HG03439 (cell line): Measurements from ENCODE around the gene VEGFA.

ENCODE experiments used
- ATAC-seq: cut with Tn5 transposase; IDR thresholded peaks from one replicate; pipeline ENCODE4 v1.9.1; 2021; ENCODE audit warnings: mild to moderate bottlenecking, moderate library complexity; ENCODE audit not compliant: unreplicated experiment

Gene VEGFA

GRCh38 chr6:43738877-43739641 lies 31.0 kb upstream of the VEGFA start:
- ATAC-seq: no peak

GRCh38 chr6:43739642-43740091 lies 30.3 kb upstream of the VEGFA start:
- no peak for ATAC-seq

- no peak for ATAC-seq
Observed at GRCh38 chr6:43740321-43740960, 29.6 kb upstream of the VEGFA start.

DNA sequence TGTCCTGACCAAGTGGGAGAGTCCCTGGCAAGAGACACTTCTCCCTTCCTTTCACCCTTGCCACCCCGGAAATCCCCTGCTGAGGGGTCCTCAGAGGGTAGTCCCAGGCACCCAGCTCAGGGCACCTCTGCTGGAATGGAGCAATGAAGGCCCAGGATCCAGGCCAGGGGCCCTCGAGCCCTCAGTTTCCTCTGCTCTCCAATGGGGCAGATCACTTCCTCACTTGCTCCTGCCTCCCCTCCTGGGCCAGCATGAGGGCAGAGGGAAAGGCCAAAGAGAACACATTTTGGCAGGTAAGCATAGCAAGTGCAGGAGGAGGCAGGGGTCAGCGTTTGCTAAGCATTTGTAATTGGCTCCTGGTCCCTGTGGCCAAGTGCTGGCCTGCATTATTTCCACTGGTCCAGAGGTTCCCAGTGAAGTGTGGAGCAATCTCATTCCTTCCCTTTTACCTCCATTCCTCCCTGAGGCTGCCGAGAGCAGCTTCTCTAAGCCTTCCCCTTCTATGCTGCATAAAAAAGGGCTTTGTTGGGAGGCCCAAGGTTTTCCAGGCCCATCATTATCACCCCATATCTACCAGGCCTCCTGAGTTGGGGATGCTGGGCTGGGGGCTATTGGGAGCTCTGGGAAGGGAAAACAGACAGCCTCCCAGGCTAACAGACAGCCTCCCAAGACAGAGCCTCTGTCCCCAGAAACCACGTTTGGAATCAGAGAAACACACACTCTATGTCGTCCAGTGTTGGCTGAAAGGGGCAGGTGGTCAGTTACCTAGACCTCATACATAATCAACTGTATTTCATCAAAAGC lies 28.8 kb upstream of the VEGFA start:
- no peak for ATAC-seq

GRCh38 chr6:43741829-43742228 lies 28.2 kb upstream of the VEGFA start:
- ATAC-seq: no peak

GRCh38 chr6:43742285-43742684 lies 27.7 kb upstream of the VEGFA start:
- ATAC-seq: no peak

GRCh38 chr6:43742931-43743632 lies 26.9 kb upstream of the VEGFA start:
- no peak for ATAC-seq

GRCh38 chr6:43743682-43744381 lies 26.2 kb upstream of the VEGFA start:
- ATAC-seq: no peak

GRCh38 chr6:43744491-43744890 lies 25.5 kb upstream of the VEGFA start:
- no peak for ATAC-seq

GRCh38 chr6:43744931-43745727 lies 24.9 kb upstream of the VEGFA start:
- no peak for ATAC-seq

DNA sequence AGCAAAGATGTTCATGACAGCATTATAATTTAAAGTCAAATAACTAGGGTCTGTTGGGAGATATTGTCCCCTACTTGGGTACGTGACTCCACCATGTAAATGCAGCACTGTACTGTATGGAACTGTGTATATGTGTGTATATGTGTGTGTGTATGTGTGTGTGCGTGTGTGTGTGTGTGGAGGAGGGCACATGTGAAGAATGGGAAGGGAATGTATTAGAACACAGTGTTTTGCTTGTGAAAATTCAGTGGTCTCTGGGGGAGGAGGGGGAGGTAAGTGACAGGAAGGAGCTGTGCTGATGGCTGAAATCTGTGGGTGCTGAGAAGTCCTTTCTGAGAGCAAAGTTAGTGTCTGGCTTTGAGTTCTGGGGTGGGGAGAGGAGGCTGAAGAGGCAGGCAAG lies 23.9 kb upstream of the VEGFA start:
- no peak for ATAC-seq

DNA sequence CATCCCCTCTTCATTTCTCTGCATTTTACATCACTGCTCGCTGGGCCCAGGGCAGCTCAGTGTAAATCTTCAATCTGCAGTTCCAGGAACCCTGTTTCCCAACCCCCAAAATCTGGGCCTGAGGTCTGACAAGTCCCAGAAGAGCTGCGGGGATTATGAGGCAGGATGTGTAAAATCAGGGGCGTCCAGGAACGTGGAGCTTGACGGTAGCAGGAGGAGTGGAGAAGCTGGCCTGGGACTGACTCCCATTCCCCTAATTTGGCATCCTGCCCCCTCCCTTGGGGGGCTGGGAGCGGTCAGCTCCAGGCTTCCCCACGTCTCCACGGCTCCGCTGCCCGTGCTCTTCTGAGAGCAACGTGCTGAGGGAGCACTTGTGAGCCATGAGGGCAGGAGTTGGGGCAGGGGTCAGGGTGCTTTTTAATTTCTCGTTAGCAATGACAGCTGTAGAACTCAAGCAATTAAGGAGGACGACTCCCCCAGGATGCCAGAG lies 23.4 kb upstream of the VEGFA start:
- ATAC-seq: no peak

GRCh38 chr6:43747784-43748183 lies 22.2 kb upstream of the VEGFA start:
- no peak for ATAC-seq

- ATAC-seq: no peak
Observed at GRCh38 chr6:43748765-43749164, 21.2 kb upstream of the VEGFA start.

GRCh38 chr6:43749461-43749860 lies 20.6 kb upstream of the VEGFA start:
- no peak for ATAC-seq

DNA sequence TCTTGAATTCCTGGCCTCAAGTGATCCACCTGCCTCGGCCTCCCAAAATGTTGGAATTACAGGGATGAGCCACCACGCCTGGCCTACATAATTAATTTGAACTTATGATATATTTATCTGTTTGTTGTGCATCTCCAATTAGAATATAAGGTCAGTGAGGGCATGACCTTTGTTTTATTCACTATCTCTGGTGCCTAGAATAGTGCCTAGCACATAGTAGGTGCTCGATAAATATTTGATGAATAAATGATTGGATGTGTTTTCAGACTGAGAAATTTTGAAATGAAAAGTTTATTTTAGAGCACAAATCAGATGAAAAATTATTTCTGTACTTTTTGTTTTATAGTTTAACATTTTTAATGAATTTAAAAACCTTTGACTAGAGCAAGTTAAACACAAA lies 19.4 kb upstream of the VEGFA start:
- ATAC-seq: no peak

DNA sequence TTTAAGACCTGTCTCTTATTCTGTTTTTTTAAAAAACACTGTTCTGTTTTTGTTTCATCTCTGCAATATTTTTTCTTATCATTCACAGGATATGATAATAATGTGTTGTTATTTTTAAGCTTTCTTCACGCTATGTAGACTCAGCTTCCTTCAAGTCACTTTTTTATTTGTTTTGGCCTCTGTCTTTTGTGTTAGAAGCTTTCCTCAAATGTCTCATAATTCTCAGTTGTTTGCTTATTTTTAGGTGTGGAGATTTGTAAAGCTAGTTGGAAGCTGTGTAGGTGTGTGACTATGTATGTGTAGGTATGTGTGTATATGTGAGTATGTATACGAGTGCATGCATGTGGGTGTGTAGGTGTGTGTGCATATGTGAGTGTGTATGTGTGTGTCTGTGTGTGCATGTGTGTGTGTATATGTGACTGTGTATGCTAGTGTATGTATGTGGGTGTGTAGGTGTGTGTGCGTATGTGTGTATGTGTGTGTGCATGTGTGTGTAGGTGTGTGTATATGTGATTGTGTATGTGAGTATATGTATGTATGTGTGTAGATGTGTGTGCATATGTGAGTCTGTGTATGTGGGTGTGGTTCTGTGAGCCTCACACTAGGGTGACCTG lies 16.3 kb upstream of the VEGFA start:
- ATAC-seq: no peak

- no peak for ATAC-seq
Observed at GRCh38 chr6:43757966-43758616, 11.9 kb upstream of the VEGFA start.

- no peak for ATAC-seq
Observed at GRCh38 chr6:43758617-43759050, 11.4 kb upstream of the VEGFA start.
